ENCODE results near the gene CLTCL1. TPM values are rescaled to one million over a fixed set of nuclear protein-coding genes. Genes with fewer than 3 reads are reported as not detected.
A peak's percentile ranks its signal among the peaks of the same experiment; 100 is the strongest.

Gene CLTCL1
- total RNA-seq, 6 experiments from 2014 or later, result 3.5 to 6.6 (median 5.7) TPM

- intact Hi-C loops (cut with DNase I), result no loop called here
- no peak for ATAC-seq
- TF ChIP-seq, protein P1, sequence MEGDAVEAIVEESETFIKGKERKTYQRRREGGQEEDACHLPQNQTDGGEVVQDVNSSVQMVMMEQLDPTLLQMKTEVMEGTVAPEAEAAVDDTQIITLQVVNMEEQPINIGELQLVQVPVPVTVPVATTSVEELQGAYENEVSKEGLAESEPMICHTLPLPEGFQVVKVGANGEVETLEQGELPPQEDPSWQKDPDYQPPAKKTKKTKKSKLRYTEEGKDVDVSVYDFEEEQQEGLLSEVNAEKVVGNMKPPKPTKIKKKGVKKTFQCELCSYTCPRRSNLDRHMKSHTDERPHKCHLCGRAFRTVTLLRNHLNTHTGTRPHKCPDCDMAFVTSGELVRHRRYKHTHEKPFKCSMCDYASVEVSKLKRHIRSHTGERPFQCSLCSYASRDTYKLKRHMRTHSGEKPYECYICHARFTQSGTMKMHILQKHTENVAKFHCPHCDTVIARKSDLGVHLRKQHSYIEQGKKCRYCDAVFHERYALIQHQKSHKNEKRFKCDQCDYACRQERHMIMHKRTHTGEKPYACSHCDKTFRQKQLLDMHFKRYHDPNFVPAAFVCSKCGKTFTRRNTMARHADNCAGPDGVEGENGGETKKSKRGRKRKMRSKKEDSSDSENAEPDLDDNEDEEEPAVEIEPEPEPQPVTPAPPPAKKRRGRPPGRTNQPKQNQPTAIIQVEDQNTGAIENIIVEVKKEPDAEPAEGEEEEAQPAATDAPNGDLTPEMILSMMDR (IDR thresholded peaks at IDR 0.05), result no peak
- no peak for TF ChIP-seq POLR2A (IDR thresholded peaks at IDR 0.05)
- Histone ChIP-seq H3K27me3 (peaks cover 0 to 19% of the 10 kb centered on the region in 2 donors), H3K27ac (no peak overlapping the region), H3K36me3 (peaks cover 0 to 3% (median 2%) of the 10 kb centered on the region in 4 donors), H3K4me1 (peaks cover 0 to 9% (median 3%) of the 10 kb centered on the region in 4 donors), H3K9me3 (no peaks in the 10 kb centered on the region), H3K4me3 (no peak overlapping the region)
- no peak for DNase-seq
- 33% methylated on average over 8 of the region's 9 CpGs for WGBS (ENCODE audit: insufficient coverage, low coverage, low lambda C conversion rate, missing lambda C conversion rate)
Observed at GRCh38 chr22:19147195-19147780, 144.2 kb downstream of the CLTCL1 start.

- Histone ChIP-seq H3K4me3 (no peak overlapping the region), H3K36me3 (peaks cover 0 to 9% (median 4%) of the 10 kb centered on the region in 4 donors), H3K27me3 (peaks cover 0 to 19% of the 10 kb centered on the region in 2 donors), H3K27ac (no peak overlapping the region), H3K4me1 (peaks cover 0 to 9% (median 3%) of the 10 kb centered on the region in 4 donors), H3K9me3 (no peaks in the 10 kb centered on the region)
- DNase-seq, result no peak
- WGBS (ENCODE audit: insufficient coverage, low coverage, low lambda C conversion rate, missing lambda C conversion rate), result 49% methylated on average over 8 of the region's 11 CpGs
- intact Hi-C loops (cut with DNase I), result no loop called here
- ATAC-seq, result no peak
- no peak for TF ChIP-seq POLR2A (IDR thresholded peaks at IDR 0.05)
- TF ChIP-seq, protein P1 (IDR thresholded peaks at IDR 0.05), result no peak
Observed at GRCh38 chr22:19146215-19146968, 145.1 kb downstream of the CLTCL1 start.

GRCh38 chr22:19143967-19144400 lies 147.5 kb downstream of the CLTCL1 start:
- WGBS (ENCODE audit: insufficient coverage, low coverage, low lambda C conversion rate, missing lambda C conversion rate), result 3% methylated on average over 14 of the region's 17 CpGs
- H3K27me3 ChIP-seq, result peaks cover 0 to 5% of the 10 kb centered on the region in 2 donors
- H3K4me3 ChIP-seq, result peak overlapping the region; percentile 66 to 90 (median 80)
- no peak for TF ChIP-seq POLR2A (IDR thresholded peaks at IDR 0.05)
- TF ChIP-seq, protein P1 (IDR thresholded peaks at IDR 0.05), result no peak
- no peaks in the 10 kb centered on the region for H3K9me3 ChIP-seq
- peaks cover 0 to 32% (median 13%) of the 10 kb centered on the region in 4 donors for H3K36me3 ChIP-seq
- H3K4me1 ChIP-seq, result peaks cover 0 to 6% (median 3%) of the 10 kb centered on the region in 4 donors
- DNase-seq (no peak), ATAC-seq (peak in 1 of 4 donors; percentile 3)
- H3K27ac ChIP-seq, result peak overlapping the region; percentile 16 to 47 (median 20)
- intact Hi-C loops (cut with DNase I), result no loop called here

- intact Hi-C loops (cut with DNase I), result no loop called here
- H3K4me3 ChIP-seq, result no peak overlapping the region
- H3K9me3 ChIP-seq, result no peaks in the 10 kb centered on the region
- TF ChIP-seq, protein P1 (IDR thresholded peaks at IDR 0.05), result no peak
- no peak for TF ChIP-seq POLR2A (IDR thresholded peaks at IDR 0.05)
- H3K27me3 ChIP-seq, result no peaks in the 10 kb centered on the region
- DNase-seq, result no peak
- peaks cover 0 to 6% (median 3%) of the 10 kb centered on the region in 4 donors for H3K4me1 ChIP-seq
- no peak for ATAC-seq
- H3K27ac ChIP-seq, result no peak overlapping the region
- H3K36me3 ChIP-seq, result peaks cover 0 to 37% (median 16%) of the 10 kb centered on the region in 4 donors
- WGBS (ENCODE audit: insufficient coverage, low coverage, low lambda C conversion rate, missing lambda C conversion rate), result 92% methylated on average over 4 of the region's 5 CpGs
Observed at GRCh38 chr22:19143212-19143611, 148.3 kb downstream of the CLTCL1 start.

Data from right lobe of liver (tissue), 6 donors.